Measurements from ENCODE around the gene NACAD. TPM values are rescaled to one million over a fixed set of nuclear protein-coding genes. Genes with fewer than 3 reads are reported as not detected.

The NACAD gene
- total RNA-seq, 6 donors from 2014 or later, result 1.0 to 4.3 (median 2.3) TPM

DNA sequence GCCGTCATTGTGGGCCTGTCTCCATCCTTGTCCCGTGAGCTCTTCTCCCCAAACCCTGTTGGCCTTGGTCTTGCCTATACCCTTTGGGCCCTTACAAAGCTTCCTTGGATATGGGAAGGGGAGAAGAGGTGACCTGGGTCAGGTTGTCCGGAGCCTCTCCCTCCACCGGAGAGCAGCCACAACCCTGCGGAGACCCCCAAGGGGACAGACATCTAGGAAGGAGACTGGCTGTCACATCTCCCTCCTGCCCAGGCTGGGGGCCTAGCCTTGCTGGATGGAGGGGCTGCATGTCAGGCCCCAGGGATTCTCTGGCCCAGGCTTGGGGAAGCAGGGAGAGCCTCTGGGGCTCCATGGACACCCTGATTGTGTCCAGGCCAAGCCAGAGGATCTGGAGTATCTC lies 11.8 kb downstream of the NACAD start:
- Histone ChIP-seq H3K9me3 (no peaks in the 10 kb centered on the region), H3K4me1 (no peaks in the 10 kb centered on the region), H3K36me3 (peaks cover 4 to 60% (median 57%) of the 10 kb centered on the region in 4 donors), H3K4me3 (no peak overlapping the region), H3K27ac (no peak overlapping the region), H3K27me3 (no peaks in the 10 kb centered on the region)
- 81 to 93% methylated on average over 5 of the region's 5 CpGs for WGBS, 2 donors
- TF ChIP-seq EP300 (IDR thresholded peaks at IDR 0.05) (no peak), POLR2AphosphoS5 (IDR thresholded peaks at IDR 0.05) (no peak), POLR2A (IDR thresholded peaks at IDR 0.05) (no peak)
- TF ChIP-seq, protein P1, sequence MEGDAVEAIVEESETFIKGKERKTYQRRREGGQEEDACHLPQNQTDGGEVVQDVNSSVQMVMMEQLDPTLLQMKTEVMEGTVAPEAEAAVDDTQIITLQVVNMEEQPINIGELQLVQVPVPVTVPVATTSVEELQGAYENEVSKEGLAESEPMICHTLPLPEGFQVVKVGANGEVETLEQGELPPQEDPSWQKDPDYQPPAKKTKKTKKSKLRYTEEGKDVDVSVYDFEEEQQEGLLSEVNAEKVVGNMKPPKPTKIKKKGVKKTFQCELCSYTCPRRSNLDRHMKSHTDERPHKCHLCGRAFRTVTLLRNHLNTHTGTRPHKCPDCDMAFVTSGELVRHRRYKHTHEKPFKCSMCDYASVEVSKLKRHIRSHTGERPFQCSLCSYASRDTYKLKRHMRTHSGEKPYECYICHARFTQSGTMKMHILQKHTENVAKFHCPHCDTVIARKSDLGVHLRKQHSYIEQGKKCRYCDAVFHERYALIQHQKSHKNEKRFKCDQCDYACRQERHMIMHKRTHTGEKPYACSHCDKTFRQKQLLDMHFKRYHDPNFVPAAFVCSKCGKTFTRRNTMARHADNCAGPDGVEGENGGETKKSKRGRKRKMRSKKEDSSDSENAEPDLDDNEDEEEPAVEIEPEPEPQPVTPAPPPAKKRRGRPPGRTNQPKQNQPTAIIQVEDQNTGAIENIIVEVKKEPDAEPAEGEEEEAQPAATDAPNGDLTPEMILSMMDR (IDR thresholded peaks at IDR 0.05), result no peak
- DNase-seq, result no peak
- ATAC-seq (ENCODE audit: low FRiP score in 2 of 2), result no peak

GRCh38 chr7:45075871-45076796 lies 12.6 kb downstream of the NACAD start:
- no peak overlapping the region for H3K27ac ChIP-seq
- WGBS, 2 donors, result 96 to 98% methylated on average over 5 to 33 of the region's 35 CpGs
- TF ChIP-seq, protein P1 (IDR thresholded peaks at IDR 0.05), result no peak
- TF ChIP-seq EP300 (IDR thresholded peaks at IDR 0.05) (no peak), POLR2AphosphoS5 (IDR thresholded peaks at IDR 0.05) (no peak), POLR2A (IDR thresholded peaks at IDR 0.05) (no peak)
- H3K36me3 ChIP-seq, result peaks cover 4 to 68% (median 62%) of the 10 kb centered on the region in 4 donors
- H3K9me3 ChIP-seq, result no peaks in the 10 kb centered on the region
- no peaks in the 10 kb centered on the region for H3K27me3 ChIP-seq
- no peak overlapping the region for H3K4me3 ChIP-seq
- DNase-seq, result peak in 1 of 2 donors; percentile 59
- no peak for ATAC-seq (ENCODE audit: low FRiP score in 2 of 2)
- no peaks in the 10 kb centered on the region for H3K4me1 ChIP-seq

DNA sequence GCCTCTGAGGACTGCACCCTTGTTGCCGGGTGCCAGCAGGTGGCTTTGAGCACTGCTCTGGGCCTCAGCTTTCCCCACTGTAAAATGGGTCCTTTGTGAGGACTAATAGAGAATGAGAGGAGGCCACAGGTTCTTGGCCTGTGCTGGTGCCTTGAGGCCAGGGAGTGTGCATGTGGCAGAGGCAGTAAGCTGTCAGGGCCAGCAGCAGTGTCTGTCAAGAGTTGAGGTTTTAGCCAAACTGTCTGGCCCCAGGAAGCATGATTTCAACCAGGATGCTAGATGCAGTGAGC lies 13.5 kb downstream of the NACAD start:
- no peaks in the 10 kb centered on the region for H3K9me3 ChIP-seq
- H3K4me1 ChIP-seq, result no peaks in the 10 kb centered on the region
- peaks cover 4 to 77% (median 69%) of the 10 kb centered on the region in 4 donors for H3K36me3 ChIP-seq
- H3K27ac ChIP-seq, result no peak overlapping the region
- H3K27me3 ChIP-seq, result no peaks in the 10 kb centered on the region
- TF ChIP-seq POLR2AphosphoS5 (IDR thresholded peaks at IDR 0.05) (no peak), POLR2A (IDR thresholded peaks at IDR 0.05) (no peak), EP300 (IDR thresholded peaks at IDR 0.05) (no peak)
- TF ChIP-seq, protein P1 (IDR thresholded peaks at IDR 0.05), result no peak
- ATAC-seq (ENCODE audit: low FRiP score in 2 of 2) (no peak), DNase-seq (no peak)
- no peak overlapping the region for H3K4me3 ChIP-seq
- 100% methylated on average over 1 of the region's 1 CpG for WGBS, 2 donors

DNA sequence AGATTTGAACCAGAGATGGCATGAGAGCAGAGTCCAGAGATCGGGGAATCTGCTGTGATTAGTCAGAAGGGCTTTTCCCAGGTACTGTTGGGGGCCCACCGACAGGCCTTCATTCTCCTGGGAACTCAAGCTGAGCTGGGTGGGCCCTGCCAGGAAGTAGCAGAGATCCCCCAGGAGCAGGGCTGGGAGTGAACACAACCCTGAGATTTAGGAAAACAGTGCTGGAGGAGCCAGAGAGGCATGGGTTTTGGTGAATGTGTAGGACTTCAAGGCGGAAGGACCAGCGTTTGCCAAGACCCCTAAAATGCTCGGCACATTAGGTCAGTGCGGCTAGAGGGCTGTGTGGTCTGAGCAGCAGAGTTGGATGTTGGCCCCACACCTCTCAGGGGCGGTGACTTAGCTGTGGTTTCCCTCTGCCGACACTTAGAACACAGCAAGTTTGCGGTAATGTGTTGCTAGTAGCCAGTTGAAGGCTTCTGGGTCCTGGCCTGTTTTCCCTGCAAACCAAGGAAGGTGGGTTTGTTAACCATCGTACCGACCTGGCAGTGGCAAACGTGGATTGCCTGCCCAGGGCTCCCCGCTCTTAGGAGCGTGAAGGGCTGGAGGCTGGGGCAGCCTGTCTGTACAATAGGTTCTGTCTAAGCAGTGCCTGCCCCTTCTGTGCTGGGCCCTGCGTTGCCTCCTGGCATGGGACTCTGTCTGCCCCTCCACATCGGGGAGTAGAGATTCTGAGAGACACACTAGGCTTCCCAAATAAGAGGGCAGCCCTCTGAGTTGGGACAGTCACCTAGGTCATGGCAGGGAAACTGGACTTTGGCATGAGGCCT lies 14.0 kb downstream of the NACAD start:
- peaks cover 4 to 82% (median 74%) of the 10 kb centered on the region in 4 donors for H3K36me3 ChIP-seq
- 88 to 95% methylated on average over 8 to 16 of the region's 16 CpGs for WGBS, 2 donors
- DNase-seq, result no peak

More for the DNA sequence above, 14.0 kb downstream of the NACAD start:
- no peaks in the 10 kb centered on the region for H3K4me1 ChIP-seq
- H3K27ac ChIP-seq, result no peak overlapping the region
- H3K9me3 ChIP-seq, result no peaks in the 10 kb centered on the region
- H3K4me3 ChIP-seq, result no peak overlapping the region
- ATAC-seq (ENCODE audit: low FRiP score in 2 of 2), result peak in 1 of 2 donors; percentile 32
- H3K27me3 ChIP-seq, result no peaks in the 10 kb centered on the region
- TF ChIP-seq EP300 (IDR thresholded peaks at IDR 0.05) (no peak), POLR2A (IDR thresholded peaks at IDR 0.05) (no peak), POLR2AphosphoS5 (IDR thresholded peaks at IDR 0.05) (no peak)
- TF ChIP-seq, protein P1 (IDR thresholded peaks at IDR 0.05), result no peak
